Neural progenitor cell (in vitro differentiated cells): ENCODE measurements around the gene SLC25A29. TPM values are rescaled to one million over a fixed set of nuclear protein-coding genes. Genes with fewer than 3 reads are reported as not detected.

Experiments
- DNase-seq: peaks from one replicate; pipeline ENCODE4 v3.0.0-alpha.2; 2016; ENCODE audit warnings: low spot score
- H2AFZ ChIP-seq: fragments of 200-600 bp; sonication (generic); replicated peaks from 2 replicates; pipeline ENCODE4 v1.6.1; 2016; ENCODE audit warnings: antibody characterized with exemption
- H3F3A ChIP-seq: fragments of 200-600 bp; sonication (generic); 2 replicates; pipeline ENCODE4 v1.6.1; 2016; ENCODE audit warnings: antibody characterized with exemption, low read depth
- H3K27ac ChIP-seq: fragments of 200-600 bp; sonication (generic); 2 replicates; pipeline ENCODE4 v1.5.1; 2016; ENCODE audit warnings: mild to moderate bottlenecking
- H3K27me3 ChIP-seq: fragments of 200-600 bp; sonication (generic); 2 replicates; pipeline ENCODE4 v1.6.1; 2016; ENCODE audit warnings: mild to moderate bottlenecking, moderate library complexity
- H3K36me3 ChIP-seq: fragments of 200-600 bp; sonication (generic); 2 replicates; pipeline ENCODE4 v1.5.1; 2016
- H3K4me1 ChIP-seq: fragments of 200-600 bp; sonication (generic); 2 replicates; pipeline ENCODE4 v1.6.1; 2016; ENCODE audit warnings: mixed run types
- H3K4me2 ChIP-seq: fragments of 200-600 bp; sonication (generic); 2 replicates; pipeline ENCODE4 v1.6.1; 2016
- H3K4me3 ChIP-seq: fragments of 200-600 bp; sonication (generic); 2 replicates; pipeline ENCODE4 v1.5.1; 2016
- H3K79me2 ChIP-seq: fragments of 200-600 bp; sonication (generic); 2 replicates; pipeline ENCODE4 v1.6.1; 2016; ENCODE audit warnings: low read depth
- H3K9ac ChIP-seq: fragments of 200-600 bp; sonication (generic); 2 replicates; pipeline ENCODE4 v1.6.1; 2016
- H3K9me3 ChIP-seq: fragments of 200-600 bp; sonication (generic); 2 replicates; pipeline ENCODE4 v1.5.1; 2016; ENCODE audit warnings: low read depth
- H4K20me1 ChIP-seq: fragments of 200-600 bp; sonication (generic); 2 replicates; pipeline ENCODE4 v1.6.1; 2016; ENCODE audit warnings: low read depth
- H3K27ac Mint-ChIP-seq: 3 replicates; pipeline ENCODE4 v1.8.0; 2021; ENCODE audit warnings: mixed read lengths
- H3K27me3 Mint-ChIP-seq: 2 replicates; pipeline ENCODE4 v1.8.0; 2022; ENCODE audit warnings: low read depth, mild to moderate bottlenecking, inconsistent platforms, moderate library complexity, mixed read lengths; ENCODE audit not compliant: insufficient read depth
- H3K36me3 Mint-ChIP-seq: 3 replicates; pipeline ENCODE4 v1.8.0; 2021; ENCODE audit warnings: mixed read lengths
- H3K4me1 Mint-ChIP-seq: 3 replicates; pipeline ENCODE4 v1.8.0; 2021; ENCODE audit warnings: mixed read lengths
- H3K4me3 Mint-ChIP-seq: 3 replicates; pipeline ENCODE4 v1.8.0; 2021; ENCODE audit warnings: mild to moderate bottlenecking, moderate library complexity, mixed read lengths
- H3K9me3 Mint-ChIP-seq: 3 replicates; pipeline ENCODE4 v1.8.0; 2020; ENCODE audit warnings: mixed read lengths
- CTCF ChIP-seq: fragments of 200-600 bp; sonication (generic); IDR thresholded peaks from 2 replicates; pipeline ENCODE4 v1.5.1; 2017; ENCODE audit warnings: antibody characterized with exemption, mild to moderate bottlenecking
- EZH2 ChIP-seq: fragments of 200-600 bp; sonication (generic); IDR thresholded peaks from 2 replicates; pipeline ENCODE4 v1.6.1; 2017; ENCODE audit warnings: antibody characterized with exemption, mild to moderate bottlenecking, moderate library complexity
- EZH2phosphoT487 ChIP-seq: fragments of 200-600 bp; sonication (generic); IDR thresholded peaks from 2 replicates; pipeline ENCODE4 v1.6.1; 2017; ENCODE audit warnings: antibody characterized with exemption
- total RNA-seq: library from RNA; depleted of rRNA; stranded (reverse); fragments of >200 nt; gene quantifications from 2 replicates; pipeline ENCODE4 v1.2.3, GENCODE V29; 2015; ENCODE audit warnings: low replicate concordance

The SLC25A29 gene
- total RNA-seq, 1 donor from 2014 or later, result 103 TPM

GRCh38 chr14:100333311-100333710, 27.1 kb upstream of the SLC25A29 start:
- Histone ChIP-seq H3K4me1 (peaks cover 5% of the 10 kb centered on the region), H3K27ac (no peak overlapping the region), H3K27me3 (no peaks in the 10 kb centered on the region), H3K9me3 (no peaks in the 10 kb centered on the region), H2AFZ (no peak overlapping the region), H4K20me1 (no peaks in the 10 kb centered on the region), H3K79me2 (no peaks in the 10 kb centered on the region), H3K36me3 (no peaks in the 10 kb centered on the region), H3K4me2 (no peak overlapping the region), H3F3A (no peaks in the 10 kb centered on the region), H3K9ac (no peak overlapping the region), H3K4me3 (no peak overlapping the region)
- no peaks in the 10 kb centered on the region for H3K9me3 Mint-ChIP-seq
- no peak for DNase-seq
- TF ChIP-seq EZH2 (no peak), EZH2phosphoT487 (no peak), CTCF (no peak)
- H3K4me1 Mint-ChIP-seq, result peaks cover 5% of the 10 kb centered on the region
- H3K36me3 Mint-ChIP-seq, result peaks cover 4% of the 10 kb centered on the region
- H3K4me3 Mint-ChIP-seq, result no peak overlapping the region
- peaks cover 3% of the 10 kb centered on the region for H3K27me3 Mint-ChIP-seq
- H3K27ac Mint-ChIP-seq, result no peak overlapping the region

GRCh38 chr14:100332797-100333196, 26.6 kb upstream of the SLC25A29 start:
- Histone ChIP-seq H3F3A (no peaks in the 10 kb centered on the region), H2AFZ (no peak overlapping the region), H3K79me2 (no peaks in the 10 kb centered on the region), H3K27ac (no peak overlapping the region), H3K27me3 (no peaks in the 10 kb centered on the region), H3K4me2 (no peak overlapping the region), H3K9me3 (no peaks in the 10 kb centered on the region), H3K4me1 (peaks cover 5% of the 10 kb centered on the region), H3K9ac (no peak overlapping the region), H4K20me1 (no peaks in the 10 kb centered on the region), H3K4me3 (no peak overlapping the region), H3K36me3 (no peaks in the 10 kb centered on the region)
- peaks cover 4% of the 10 kb centered on the region for H3K36me3 Mint-ChIP-seq
- no peaks in the 10 kb centered on the region for H3K9me3 Mint-ChIP-seq
- no peak overlapping the region for H3K27ac Mint-ChIP-seq
- no peak for DNase-seq
- no peak for TF ChIP-seq CTCF
- TF ChIP-seq EZH2phosphoT487, result no peak
- no peak for TF ChIP-seq EZH2
- H3K27me3 Mint-ChIP-seq, result peaks cover 3% of the 10 kb centered on the region
- no peak overlapping the region for H3K4me3 Mint-ChIP-seq
- peaks cover 5% of the 10 kb centered on the region for H3K4me1 Mint-ChIP-seq

GRCh38 chr14:100332071-100332639, 25.9 kb upstream of the SLC25A29 start:
- Histone ChIP-seq H3K4me1 (peaks cover 5% of the 10 kb centered on the region), H2AFZ (no peak overlapping the region), H3K79me2 (no peaks in the 10 kb centered on the region), H3K4me3 (no peak overlapping the region), H3F3A (no peaks in the 10 kb centered on the region), H3K27ac (no peak overlapping the region), H4K20me1 (no peaks in the 10 kb centered on the region), H3K36me3 (no peaks in the 10 kb centered on the region), H3K9me3 (no peaks in the 10 kb centered on the region), H3K27me3 (no peaks in the 10 kb centered on the region), H3K9ac (no peak overlapping the region), H3K4me2 (no peak overlapping the region)
- H3K4me1 Mint-ChIP-seq, result peaks cover 5% of the 10 kb centered on the region
- H3K4me3 Mint-ChIP-seq, result no peak overlapping the region
- peaks cover 4% of the 10 kb centered on the region for H3K36me3 Mint-ChIP-seq
- H3K27ac Mint-ChIP-seq, result no peak overlapping the region
- TF ChIP-seq EZH2phosphoT487, result no peak
- no peak for TF ChIP-seq CTCF
- TF ChIP-seq EZH2, result no peak
- no peak for DNase-seq
- H3K9me3 Mint-ChIP-seq, result no peaks in the 10 kb centered on the region
- peaks cover 3% of the 10 kb centered on the region for H3K27me3 Mint-ChIP-seq
